GM23338 (cell line): ENCODE data around the gene ITPRIPL1. TPM values are rescaled to one million over a fixed set of nuclear protein-coding genes. Genes with fewer than 3 reads are reported as not detected.
A peak's percentile ranks its signal among the peaks of the same experiment; 100 is the strongest.

Experiments used
- ATAC-seq: fragments of 200-7000 bp; cut with Tn5 transposase; 3 replicates; pipeline ENCODE4 v1.9.1; 2020
- DNase-seq: peaks from one replicate; pipeline ENCODE4 v3.0.0-alpha.2; 2015; ENCODE audit warnings: low spot score
- H2AFZ ChIP-seq: fragments of 200-600 bp; sonication (generic); 2 replicates; pipeline ENCODE4 v1.8.0; 2016; ENCODE audit warnings: antibody characterized with exemption, mild to moderate bottlenecking, moderate library complexity
- H3F3A ChIP-seq: fragments of 200-600 bp; sonication (generic); replicated peaks from 2 replicates; pipeline ENCODE4 v1.8.0; 2017; ENCODE audit warnings: antibody characterized with exemption, mixed run types, low read depth
- H3K27ac ChIP-seq: fragments of 200-600 bp; sonication (generic); 2 replicates; pipeline ENCODE4 v1.6.1; 2016; ENCODE audit warnings: low read depth
- H3K27me3 ChIP-seq: fragments of 200-600 bp; sonication (generic); 2 replicates; pipeline ENCODE4 v1.8.0; 2016; ENCODE audit warnings: mild to moderate bottlenecking, mixed run types, moderate library complexity; ENCODE audit not compliant: insufficient read depth
- H3K36me3 ChIP-seq: fragments of 200-600 bp; sonication (generic); 2 replicates; pipeline ENCODE4 v1.8.0; 2016; ENCODE audit warnings: mild to moderate bottlenecking; ENCODE audit not compliant: insufficient read depth
- H3K4me1 ChIP-seq: fragments of 200-600 bp; sonication (generic); 2 replicates; pipeline ENCODE4 v1.8.0; 2016; ENCODE audit warnings: mild to moderate bottlenecking, moderate library complexity; ENCODE audit not compliant: insufficient read depth
- H3K4me2 ChIP-seq: fragments of 200-600 bp; sonication (generic); 2 replicates; pipeline ENCODE4 v1.7.1; 2017; ENCODE audit warnings: mixed run types
- H3K4me3 ChIP-seq: fragments of 200-600 bp; sonication (generic); 2 replicates; pipeline ENCODE4 v1.6.1; 2016; ENCODE audit warnings: mixed run types
- H3K79me2 ChIP-seq: fragments of 200-600 bp; sonication (generic); replicated peaks from 2 replicates; pipeline ENCODE4 v1.8.0; 2017; ENCODE audit warnings: mild to moderate bottlenecking; ENCODE audit not compliant: insufficient read depth
- H3K9me2 ChIP-seq: fragments of 200-600 bp; sonication (generic); 2 replicates; pipeline ENCODE4 v1.8.0; 2017; ENCODE audit not compliant: insufficient read depth
- H4K20me1 ChIP-seq: fragments of 200-600 bp; sonication (generic); replicated peaks from 2 replicates; pipeline ENCODE4 v1.8.0; 2017; ENCODE audit warnings: mild to moderate bottlenecking; ENCODE audit not compliant: insufficient read depth
- H3K27ac Mint-ChIP-seq: 2 replicates; pipeline ENCODE4 v1.8.0; 2020; ENCODE audit warnings: inconsistent platforms, mild to moderate bottlenecking, moderate library complexity, mixed read lengths
- H3K27me3 Mint-ChIP-seq: 3 replicates; pipeline ENCODE4 v1.8.0; 2022; ENCODE audit warnings: low read depth, mild to moderate bottlenecking, moderate library complexity, mixed read lengths, inconsistent platforms; ENCODE audit not compliant: insufficient read depth, poor library complexity
- H3K36me3 Mint-ChIP-seq: 3 replicates; pipeline ENCODE4 v1.8.0; 2021; ENCODE audit warnings: low read depth, mild to moderate bottlenecking, inconsistent platforms, moderate library complexity, mixed read lengths
- H3K4me1 Mint-ChIP-seq: 3 replicates; pipeline ENCODE4 v1.8.0; 2020; ENCODE audit warnings: mild to moderate bottlenecking, inconsistent platforms, mixed read lengths
- H3K4me3 Mint-ChIP-seq: 3 replicates; pipeline ENCODE4 v1.8.0; 2021; ENCODE audit warnings: moderate library complexity, mild to moderate bottlenecking, inconsistent platforms, mixed read lengths
- H3K9me3 Mint-ChIP-seq: 3 replicates; pipeline ENCODE4 v1.8.0; 2020; ENCODE audit warnings: moderate library complexity, mild to moderate bottlenecking, inconsistent platforms, mixed read lengths
- CREB1 ChIP-seq: fragments of 250-450 bp; sonication (Bioruptor Pico); IDR thresholded peaks from 2 replicates; pipeline ENCODE4 v1.5.0; 2020; ENCODE audit warnings: low read depth, mild to moderate bottlenecking, moderate library complexity
- EZH2 ChIP-seq: fragments of 200-600 bp; sonication (generic); IDR thresholded peaks from one replicate; pipeline ENCODE4 v1.8.0; 2017; ENCODE audit warnings: antibody characterized with exemption, mild to moderate bottlenecking, low read depth; ENCODE audit not compliant: unreplicated experiment
- EZH2phosphoT487 ChIP-seq: fragments of 200-600 bp; sonication (generic); IDR thresholded peaks from one replicate; pipeline ENCODE4 v1.8.1; 2018; ENCODE audit warnings: antibody characterized with exemption; ENCODE audit not compliant: unreplicated experiment
- JUNB ChIP-seq: IDR thresholded peaks from one replicate; pipeline ENCODE4 v1.6.1; 2016; ENCODE audit warnings: antibody characterized with exemption; ENCODE audit not compliant: unreplicated experiment
- NANOG ChIP-seq: IDR thresholded peaks from 2 replicates; pipeline ENCODE4 v1.6.1; 2016; ENCODE audit warnings: antibody characterized with exemption, borderline replicate concordance
- POLR2AphosphoS5 ChIP-seq: IDR thresholded peaks from 2 replicates; pipeline ENCODE4 v1.6.1; 2016; ENCODE audit warnings: antibody characterized with exemption, low read depth
- ZNF114 ChIP-seq: fragments of 250-450 bp; sonication (Bioruptor Pico); IDR thresholded peaks from 2 replicates; pipeline ENCODE4 v1.5.0; 2020; ENCODE audit warnings: mild to moderate bottlenecking, moderate library complexity
- ZNF331 ChIP-seq: fragments of 250-450 bp; sonication (Bioruptor Pico); IDR thresholded peaks from 2 replicates; pipeline ENCODE4 v1.5.0; 2020; ENCODE audit warnings: low read depth, mild to moderate bottlenecking, moderate library complexity
- polyA plus RNA-seq: library from polyadenylated mRNA; unstranded; fragments of >200 nt; fragmentation: Nextera tagmentation; extraction: Ambion mirVana; gene quantifications from 2 replicates; pipeline ENCODE4 v1.2.1, GENCODE V29; 2016
- total RNA-seq: library from RNA; depleted of rRNA; stranded (reverse); fragments of >200 nt; shearing (Covaris generic); gene quantifications from 2 replicates; pipeline ENCODE4 v1.2.3, GENCODE V29; 2014
- TF ChIP-seq, protein P1 (sequence below), 2 experiments: fragments of 200-600 bp in 1 of 2; sonication (generic) in 1 of 2; conservative IDR thresholded peaks; 2 replicates each; pipeline versions ENCODE4 v1.5.1 to v1.6.1; 2016 to 2017; ENCODE audit warnings: antibody characterized with exemption in 2 of 2, low read depth in 2 of 2, mild to moderate bottlenecking in 2 of 2, moderate library complexity in 1 of 2
- TF ChIP-seq, protein P2 (sequence below): fragments of 250-450 bp; sonication (Bioruptor Pico); IDR thresholded peaks from 2 replicates; pipeline ENCODE4 v1.5.0; 2020; ENCODE audit warnings: mild to moderate bottlenecking, moderate library complexity
- TF ChIP-seq, protein P3 (sequence below): IDR thresholded peaks from one replicate; pipeline ENCODE4 v1.6.1; 2018; ENCODE audit warnings: antibody characterized with exemption; ENCODE audit not compliant: unreplicated experiment

ITPRIPL1 gene
- total and polyA plus RNA-seq, 2 experiments from 2014 or later: 5.3 to 14.0 TPM

DNA sequence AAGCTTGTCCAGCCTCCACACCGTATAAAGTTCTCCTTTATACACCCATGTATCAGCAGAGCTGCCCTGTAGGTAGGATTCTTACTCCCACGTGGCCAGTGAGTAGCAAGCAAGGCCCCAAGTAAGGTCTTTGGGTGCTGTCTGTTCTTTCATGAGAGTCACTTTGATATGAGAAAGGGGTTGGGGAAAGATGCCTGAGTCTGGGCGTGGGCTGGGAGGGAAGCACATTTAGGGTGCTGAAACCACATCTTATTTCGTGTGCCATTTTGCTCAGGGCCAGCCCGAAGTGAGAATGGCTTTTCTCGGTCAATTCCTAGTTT is 436 bp upstream of the ITPRIPL1 start:
- Histone ChIP-seq H3K4me3 (peak overlapping the region; percentile 70), H3F3A (peaks cover 15% of the 10 kb centered on the region; the same call in 1 of the 2 replicates), H3K4me2 (peak overlapping the region; percentile 90), H3K4me1 (0 out of 2 replicates have a peak, but pooled peaks cover 11% of the 10 kb centered on the region), H3K79me2 (no peaks in the 10 kb centered on the region), H3K9me2 (no peaks in the 10 kb centered on the region), H3K27me3 (peaks cover 64% of the 10 kb centered on the region), H2AFZ (peak overlapping the region; percentile 99), H4K20me1 (no peaks in the 10 kb centered on the region), H3K27ac (no peak overlapping the region), H3K36me3 (no peaks in the 10 kb centered on the region)
- no peak for DNase-seq
- H3K9me3 Mint-ChIP-seq: no peaks in the 10 kb centered on the region; the same call in 2 of the 3 replicates
- H3K27ac Mint-ChIP-seq: no peak overlapping the region
- H3K4me3 Mint-ChIP-seq: peak overlapping the region; percentile 85
- TF ChIP-seq CREB1 (CRISPR knock-in tag) (no peak), EZH2phosphoT487 (no peak), EZH2 (no peak), JUNB (no peak), NANOG (no peak), ZNF114 (no peak), POLR2AphosphoS5 (no peak), ZNF331 (CRISPR knock-in tag) (no peak)
- TF ChIP-seq, protein P1, sequence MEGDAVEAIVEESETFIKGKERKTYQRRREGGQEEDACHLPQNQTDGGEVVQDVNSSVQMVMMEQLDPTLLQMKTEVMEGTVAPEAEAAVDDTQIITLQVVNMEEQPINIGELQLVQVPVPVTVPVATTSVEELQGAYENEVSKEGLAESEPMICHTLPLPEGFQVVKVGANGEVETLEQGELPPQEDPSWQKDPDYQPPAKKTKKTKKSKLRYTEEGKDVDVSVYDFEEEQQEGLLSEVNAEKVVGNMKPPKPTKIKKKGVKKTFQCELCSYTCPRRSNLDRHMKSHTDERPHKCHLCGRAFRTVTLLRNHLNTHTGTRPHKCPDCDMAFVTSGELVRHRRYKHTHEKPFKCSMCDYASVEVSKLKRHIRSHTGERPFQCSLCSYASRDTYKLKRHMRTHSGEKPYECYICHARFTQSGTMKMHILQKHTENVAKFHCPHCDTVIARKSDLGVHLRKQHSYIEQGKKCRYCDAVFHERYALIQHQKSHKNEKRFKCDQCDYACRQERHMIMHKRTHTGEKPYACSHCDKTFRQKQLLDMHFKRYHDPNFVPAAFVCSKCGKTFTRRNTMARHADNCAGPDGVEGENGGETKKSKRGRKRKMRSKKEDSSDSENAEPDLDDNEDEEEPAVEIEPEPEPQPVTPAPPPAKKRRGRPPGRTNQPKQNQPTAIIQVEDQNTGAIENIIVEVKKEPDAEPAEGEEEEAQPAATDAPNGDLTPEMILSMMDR (conservative IDR thresholded peaks at IDR 0.05; ENCODE audit: low read depth in 2 of 2): no peak
- TF ChIP-seq, protein P2, sequence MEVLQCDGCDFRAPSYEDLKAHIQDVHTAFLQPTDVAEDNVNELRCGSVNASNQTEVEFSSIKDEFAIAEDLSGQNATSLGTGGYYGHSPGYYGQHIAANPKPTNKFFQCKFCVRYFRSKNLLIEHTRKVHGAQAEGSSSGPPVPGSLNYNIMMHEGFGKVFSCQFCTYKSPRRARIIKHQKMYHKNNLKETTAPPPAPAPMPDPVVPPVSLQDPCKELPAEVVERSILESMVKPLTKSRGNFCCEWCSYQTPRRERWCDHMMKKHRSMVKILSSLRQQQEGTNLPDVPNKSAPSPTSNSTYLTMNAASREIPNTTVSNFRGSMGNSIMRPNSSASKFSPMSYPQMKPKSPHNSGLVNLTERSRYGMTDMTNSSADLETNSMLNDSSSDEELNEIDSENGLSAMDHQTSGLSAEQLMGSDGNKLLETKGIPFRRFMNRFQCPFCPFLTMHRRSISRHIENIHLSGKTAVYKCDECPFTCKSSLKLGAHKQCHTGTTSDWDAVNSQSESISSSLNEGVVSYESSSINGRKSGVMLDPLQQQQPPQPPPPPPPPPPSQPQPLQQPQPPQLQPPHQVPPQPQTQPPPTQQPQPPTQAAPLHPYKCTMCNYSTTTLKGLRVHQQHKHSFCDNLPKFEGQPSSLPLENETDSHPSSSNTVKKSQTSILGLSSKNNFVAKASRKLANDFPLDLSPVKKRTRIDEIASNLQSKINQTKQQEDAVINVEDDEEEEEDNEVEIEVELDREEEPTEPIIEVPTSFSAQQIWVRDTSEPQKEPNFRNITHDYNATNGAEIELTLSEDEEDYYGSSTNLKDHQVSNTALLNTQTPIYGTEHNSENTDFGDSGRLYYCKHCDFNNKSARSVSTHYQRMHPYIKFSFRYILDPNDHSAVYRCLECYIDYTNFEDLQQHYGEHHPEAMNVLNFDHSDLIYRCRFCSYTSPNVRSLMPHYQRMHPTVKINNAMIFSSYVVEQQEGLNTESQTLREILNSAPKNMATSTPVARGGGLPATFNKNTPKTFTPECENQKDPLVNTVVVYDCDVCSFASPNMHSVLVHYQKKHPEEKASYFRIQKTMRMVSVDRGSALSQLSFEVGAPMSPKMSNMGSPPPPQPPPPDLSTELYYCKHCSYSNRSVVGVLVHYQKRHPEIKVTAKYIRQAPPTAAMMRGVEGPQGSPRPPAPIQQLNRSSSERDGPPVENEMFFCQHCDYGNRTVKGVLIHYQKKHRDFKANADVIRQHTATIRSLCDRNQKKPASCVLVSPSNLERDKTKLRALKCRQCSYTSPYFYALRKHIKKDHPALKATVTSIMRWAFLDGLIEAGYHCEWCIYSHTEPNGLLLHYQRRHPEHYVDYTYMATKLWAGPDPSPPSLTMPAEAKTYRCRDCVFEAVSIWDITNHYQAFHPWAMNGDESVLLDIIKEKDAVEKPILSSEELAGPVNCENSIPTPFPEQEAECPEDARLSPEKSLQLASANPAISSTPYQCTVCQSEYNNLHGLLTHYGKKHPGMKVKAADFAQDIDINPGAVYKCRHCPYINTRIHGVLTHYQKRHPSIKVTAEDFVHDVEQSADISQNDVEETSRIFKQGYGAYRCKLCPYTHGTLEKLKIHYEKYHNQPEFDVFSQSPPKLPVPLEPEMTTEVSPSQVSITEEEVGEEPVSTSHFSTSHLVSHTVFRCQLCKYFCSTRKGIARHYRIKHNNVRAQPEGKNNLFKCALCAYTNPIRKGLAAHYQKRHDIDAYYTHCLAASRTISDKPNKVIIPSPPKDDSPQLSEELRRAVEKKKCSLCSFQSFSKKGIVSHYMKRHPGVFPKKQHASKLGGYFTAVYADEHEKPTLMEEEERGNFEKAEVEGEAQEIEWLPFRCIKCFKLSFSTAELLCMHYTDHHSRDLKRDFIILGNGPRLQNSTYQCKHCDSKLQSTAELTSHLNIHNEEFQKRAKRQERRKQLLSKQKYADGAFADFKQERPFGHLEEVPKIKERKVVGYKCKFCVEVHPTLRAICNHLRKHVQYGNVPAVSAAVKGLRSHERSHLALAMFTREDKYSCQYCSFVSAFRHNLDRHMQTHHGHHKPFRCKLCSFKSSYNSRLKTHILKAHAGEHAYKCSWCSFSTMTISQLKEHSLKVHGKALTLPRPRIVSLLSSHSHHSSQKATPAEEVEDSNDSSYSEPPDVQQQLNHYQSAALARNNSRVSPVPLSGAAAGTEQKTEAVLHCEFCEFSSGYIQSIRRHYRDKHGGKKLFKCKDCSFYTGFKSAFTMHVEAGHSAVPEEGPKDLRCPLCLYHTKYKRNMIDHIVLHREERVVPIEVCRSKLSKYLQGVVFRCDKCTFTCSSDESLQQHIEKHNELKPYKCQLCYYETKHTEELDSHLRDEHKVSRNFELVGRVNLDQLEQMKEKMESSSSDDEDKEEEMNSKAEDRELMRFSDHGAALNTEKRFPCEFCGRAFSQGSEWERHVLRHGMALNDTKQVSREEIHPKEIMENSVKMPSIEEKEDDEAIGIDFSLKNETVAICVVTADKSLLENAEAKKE: no peak
- TF ChIP-seq, protein P3, sequence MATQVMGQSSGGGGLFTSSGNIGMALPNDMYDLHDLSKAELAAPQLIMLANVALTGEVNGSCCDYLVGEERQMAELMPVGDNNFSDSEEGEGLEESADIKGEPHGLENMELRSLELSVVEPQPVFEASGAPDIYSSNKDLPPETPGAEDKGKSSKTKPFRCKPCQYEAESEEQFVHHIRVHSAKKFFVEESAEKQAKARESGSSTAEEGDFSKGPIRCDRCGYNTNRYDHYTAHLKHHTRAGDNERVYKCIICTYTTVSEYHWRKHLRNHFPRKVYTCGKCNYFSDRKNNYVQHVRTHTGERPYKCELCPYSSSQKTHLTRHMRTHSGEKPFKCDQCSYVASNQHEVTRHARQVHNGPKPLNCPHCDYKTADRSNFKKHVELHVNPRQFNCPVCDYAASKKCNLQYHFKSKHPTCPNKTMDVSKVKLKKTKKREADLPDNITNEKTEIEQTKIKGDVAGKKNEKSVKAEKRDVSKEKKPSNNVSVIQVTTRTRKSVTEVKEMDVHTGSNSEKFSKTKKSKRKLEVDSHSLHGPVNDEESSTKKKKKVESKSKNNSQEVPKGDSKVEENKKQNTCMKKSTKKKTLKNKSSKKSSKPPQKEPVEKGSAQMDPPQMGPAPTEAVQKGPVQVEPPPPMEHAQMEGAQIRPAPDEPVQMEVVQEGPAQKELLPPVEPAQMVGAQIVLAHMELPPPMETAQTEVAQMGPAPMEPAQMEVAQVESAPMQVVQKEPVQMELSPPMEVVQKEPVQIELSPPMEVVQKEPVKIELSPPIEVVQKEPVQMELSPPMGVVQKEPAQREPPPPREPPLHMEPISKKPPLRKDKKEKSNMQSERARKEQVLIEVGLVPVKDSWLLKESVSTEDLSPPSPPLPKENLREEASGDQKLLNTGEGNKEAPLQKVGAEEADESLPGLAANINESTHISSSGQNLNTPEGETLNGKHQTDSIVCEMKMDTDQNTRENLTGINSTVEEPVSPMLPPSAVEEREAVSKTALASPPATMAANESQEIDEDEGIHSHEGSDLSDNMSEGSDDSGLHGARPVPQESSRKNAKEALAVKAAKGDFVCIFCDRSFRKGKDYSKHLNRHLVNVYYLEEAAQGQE: no peak
- H3K27me3 Mint-ChIP-seq: peaks cover 46% of the 10 kb centered on the region
- peaks cover 24% of the 10 kb centered on the region for H3K36me3 Mint-ChIP-seq
- peaks cover 19% of the 10 kb centered on the region for H3K4me1 Mint-ChIP-seq
- no peak for ATAC-seq
